ENCODE data around the gene ALDH1B1. TPM values are rescaled to one million over a fixed set of nuclear protein-coding genes. Genes with fewer than 3 reads are reported as not detected.

Gene ALDH1B1
- total and polyA plus RNA-seq, 2 donors (not counting 3 experiments of a cell fraction or from before 2014, with no cell fraction given), result 11.5 to 20.5 TPM

DNA sequence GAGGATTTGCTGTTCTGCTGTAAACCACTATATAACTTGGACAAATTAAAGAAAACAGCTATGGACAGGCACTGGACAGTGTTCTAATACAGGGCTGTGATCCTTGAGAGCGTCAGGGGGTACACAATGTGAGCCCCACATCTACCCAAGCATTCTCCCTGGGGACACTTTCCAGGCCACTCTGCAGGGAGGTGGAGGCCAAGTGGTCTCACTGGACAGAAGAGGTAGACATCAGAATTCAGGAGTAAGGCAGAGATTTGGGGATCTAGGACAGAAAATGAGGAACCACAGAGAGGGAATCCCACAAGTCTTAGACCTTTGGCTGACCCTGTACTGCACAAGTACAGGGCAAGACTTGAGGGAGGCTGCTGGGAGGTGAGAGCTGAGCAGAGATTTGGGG, 35.6 kb downstream of the ALDH1B1 start:
- Histone ChIP-seq H3K4me2 (ENCODE audit: insufficient read depth, low read length) (no peak overlapping the region), H3K9me1 (replicated peaks; ENCODE audit: control insufficient read depth, extremely low read depth, insufficient read depth, low read length) (no peaks in the 10 kb centered on the region), H3K79me2 (ENCODE audit: control insufficient read depth, insufficient read depth, low read length) (no peaks in the 10 kb centered on the region), H4K20me1 (replicated peaks; ENCODE audit: control insufficient read depth, extremely low read depth, insufficient read depth, low read length) (no peaks in the 10 kb centered on the region), H3K27ac (ENCODE audit: insufficient read depth, low read depth, low read length) (no peak overlapping the region), H3K36me3 (ENCODE audit: control insufficient read depth in 2 of 2, extremely low read depth in 1 of 2, insufficient read depth in 2 of 2, low read length in 2 of 2) (no peaks in the 10 kb centered on the region), H3K27me3 (ENCODE audit: control insufficient read depth in 2 of 2, insufficient read depth in 2 of 2, low read length in 2 of 2) (peaks cover 32 to 41% of the 10 kb centered on the region in 2 experiments), H3K9ac (replicated peaks; ENCODE audit: extremely low read depth, insufficient read depth, low read length) (no peak overlapping the region), H2AFZ (ENCODE audit: low read depth, low read length) (no peak overlapping the region), H3K9me3 (replicated peaks; ENCODE audit: control insufficient read depth, insufficient read depth, low read length) (no peaks in the 10 kb centered on the region), H3K4me3 (replicated peaks in 1 of 3; ENCODE audit: insufficient read depth in 1 of 3, low read depth in 1 of 3, low read length in 3 of 3) (no peak overlapping the region), H3K4me1 (ENCODE audit: control insufficient read depth, extremely low read depth, insufficient read depth, low read length) (peaks cover 3% of the 10 kb centered on the region)
- CTCF ChIA-PET, result interaction anchor here (1.8 to 2.7 kb wide), 2 partner anchors 9 to 11 kb away, joined by 5 to 9 read pairs; no protein-coding TSS in a partner anchor
- no peak for TF ChIP-seq EZH2 (IDR thresholded peaks at IDR 0.05; ENCODE audit: borderline replicate concordance, low read depth, low read length, severe bottlenecking)
- TF ChIP-seq MYC (IDR thresholded peaks at IDR 0.05; ENCODE audit: low read depth, low read length), result no peak
- no peak for TF ChIP-seq FOS (IDR thresholded peaks at IDR 0.05; ENCODE audit: borderline replicate concordance, insufficient read depth, low read length)
- TF ChIP-seq POLR2AphosphoS5 (IDR thresholded peaks at IDR 0.05; ENCODE audit: insufficient read depth, low read depth, low read length), result no peak
- no peak for TF ChIP-seq GATA2 (IDR thresholded peaks at IDR 0.05; ENCODE audit: insufficient read depth, insufficient read length, low read depth, low read length)
- no peak for TF ChIP-seq POLR2A (IDR thresholded peaks at IDR 0.05; ENCODE audit: low read depth, low read length)
- TF ChIP-seq, protein P1, sequence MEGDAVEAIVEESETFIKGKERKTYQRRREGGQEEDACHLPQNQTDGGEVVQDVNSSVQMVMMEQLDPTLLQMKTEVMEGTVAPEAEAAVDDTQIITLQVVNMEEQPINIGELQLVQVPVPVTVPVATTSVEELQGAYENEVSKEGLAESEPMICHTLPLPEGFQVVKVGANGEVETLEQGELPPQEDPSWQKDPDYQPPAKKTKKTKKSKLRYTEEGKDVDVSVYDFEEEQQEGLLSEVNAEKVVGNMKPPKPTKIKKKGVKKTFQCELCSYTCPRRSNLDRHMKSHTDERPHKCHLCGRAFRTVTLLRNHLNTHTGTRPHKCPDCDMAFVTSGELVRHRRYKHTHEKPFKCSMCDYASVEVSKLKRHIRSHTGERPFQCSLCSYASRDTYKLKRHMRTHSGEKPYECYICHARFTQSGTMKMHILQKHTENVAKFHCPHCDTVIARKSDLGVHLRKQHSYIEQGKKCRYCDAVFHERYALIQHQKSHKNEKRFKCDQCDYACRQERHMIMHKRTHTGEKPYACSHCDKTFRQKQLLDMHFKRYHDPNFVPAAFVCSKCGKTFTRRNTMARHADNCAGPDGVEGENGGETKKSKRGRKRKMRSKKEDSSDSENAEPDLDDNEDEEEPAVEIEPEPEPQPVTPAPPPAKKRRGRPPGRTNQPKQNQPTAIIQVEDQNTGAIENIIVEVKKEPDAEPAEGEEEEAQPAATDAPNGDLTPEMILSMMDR (IDR thresholded peaks at IDR 0.05; ENCODE audit: extremely low read depth in 1 of 2, insufficient read depth in 1 of 2, low read depth in 1 of 2, low read length in 2 of 2), result no peak
- no peak for TF ChIP-seq JUN (IDR thresholded peaks at IDR 0.05; ENCODE audit: borderline replicate concordance, insufficient read depth, insufficient read length, low read depth)
- BruUV-seq (replicated peaks), result no TSS peak
- intact Hi-C loops (cut with micrococcal nuclease) (no loop called here), dilution Hi-C loops (cut with MboI; ENCODE audit: extremely low pct_ligation_motif_present, low sequenced_read_pairs) (no loop called here)
- no peak for FAIRE-seq
- POLR2A ChIA-PET, result no interaction called here
- DNase-seq (ENCODE audit: low read depth, low spot score), result no peak

All from endothelial cell of umbilical vein (primary cell).